ENCODE data around the gene PCYT1A. TPM values are rescaled to one million over a fixed set of nuclear protein-coding genes. Genes with fewer than 3 reads are reported as not detected.

Gene PCYT1A
- total RNA-seq, 5 donors from 2014 or later (not counting 1 experiment from before 2014, with no cell fraction given): 61.1 to 87.9 (median 64.1) TPM

GRCh38 chr3:196225763-196226364 is 61.7 kb downstream of the PCYT1A start:
- Histone ChIP-seq H3K4me3 (ENCODE audit: control insufficient read depth in 1 of 2, extremely low read depth in 1 of 2, low read length in 1 of 2) (no peak overlapping the region), H3K27me3 (replicated peaks in 1 of 2; ENCODE audit: control insufficient read depth in 2 of 2, extremely low read depth in 1 of 2, insufficient read depth in 2 of 2, low read length in 1 of 2) (peaks cover 0 to 17% of the 10 kb centered on the region in 2 experiments), H3K36me3 (ENCODE audit: control insufficient read depth in 2 of 2, extremely low read depth in 1 of 2, insufficient read depth in 1 of 2, low read length in 1 of 2) (no peaks in the 10 kb centered on the region), H3K9me3 (no peaks in the 10 kb centered on the region), H3K4me1 (ENCODE audit: control insufficient read depth in 1 of 2, extremely low read depth in 1 of 2, insufficient read depth in 2 of 2, low read length in 2 of 2) (no peaks in the 10 kb centered on the region), H3K27ac (ENCODE audit: low read length) (no peak overlapping the region)
- Mint-ChIP-seq H3K9me3 (no peaks in the 10 kb centered on the region), H3K27ac (no peak overlapping the region), H3K4me3 (no peak overlapping the region), H3K27me3 (peaks cover 0 to 3% of the 10 kb centered on the region in 2 donors), H3K36me3 (no peaks in the 10 kb centered on the region), H3K4me1 (no peaks in the 10 kb centered on the region)
- ChIA-PET CTCF (no interaction called here), POLR2A (no interaction called here)
- ATAC-seq (replicated peaks in 1 of 4) (no peak), DNase-seq (no peak)
- WGBS (ENCODE audit: insufficient coverage): 92% methylated on average over 10 of the region's 15 CpGs

GRCh38 chr3:196225086-196225485 is 62.4 kb downstream of the PCYT1A start:
- Mint-ChIP-seq H3K27me3 (peaks cover 0 to 3% of the 10 kb centered on the region in 2 donors), H3K4me3 (no peak overlapping the region), H3K4me1 (peaks cover 0 to 1% (median 0%) of the 10 kb centered on the region in 3 donors), H3K9me3 (no peaks in the 10 kb centered on the region), H3K36me3 (no peaks in the 10 kb centered on the region), H3K27ac (no peak overlapping the region)
- DNase-seq (no peak), ATAC-seq (replicated peaks in 1 of 4) (no peak)
- WGBS (ENCODE audit: insufficient coverage): 79% methylated on average over 6 of the region's 10 CpGs
- POLR2A ChIA-PET: no interaction called here
- Histone ChIP-seq H3K27ac (ENCODE audit: low read length) (no peak overlapping the region), H3K9me3 (no peaks in the 10 kb centered on the region), H3K36me3 (ENCODE audit: control insufficient read depth in 2 of 2, extremely low read depth in 1 of 2, insufficient read depth in 1 of 2, low read length in 1 of 2) (no peaks in the 10 kb centered on the region), H3K27me3 (replicated peaks in 1 of 2; ENCODE audit: control insufficient read depth in 2 of 2, extremely low read depth in 1 of 2, insufficient read depth in 2 of 2, low read length in 1 of 2) (peaks cover 0 to 17% of the 10 kb centered on the region in 2 experiments), H3K4me3 (ENCODE audit: control insufficient read depth in 1 of 2, extremely low read depth in 1 of 2, low read length in 1 of 2) (no peak overlapping the region), H3K4me1 (ENCODE audit: control insufficient read depth in 1 of 2, extremely low read depth in 1 of 2, insufficient read depth in 2 of 2, low read length in 2 of 2) (peaks cover 0 to under 1% of the 10 kb centered on the region in 2 experiments)
- CTCF ChIA-PET: no interaction called here

- no peak for DNase-seq
- no peaks in the 10 kb centered on the region for H3K9me3 ChIP-seq
- Mint-ChIP-seq H3K4me1 (peaks cover 12 to 15% (median 13%) of the 10 kb centered on the region in 3 donors), H3K9me3 (no peaks in the 10 kb centered on the region), H3K4me3 (no peak overlapping the region), H3K36me3 (no peaks in the 10 kb centered on the region), H3K27ac (no peak overlapping the region), H3K27me3 (peaks cover 0 to 3% of the 10 kb centered on the region in 2 donors)
- no peaks in the 10 kb centered on the region for H3K36me3 ChIP-seq (ENCODE audit: control insufficient read depth in 2 of 2, extremely low read depth in 1 of 2, insufficient read depth in 1 of 2, low read length in 1 of 2)
- no peak for ATAC-seq (replicated peaks in 1 of 4)
- H3K27me3 ChIP-seq (replicated peaks in 1 of 2; ENCODE audit: control insufficient read depth in 2 of 2, extremely low read depth in 1 of 2, insufficient read depth in 2 of 2, low read length in 1 of 2): peaks cover 0 to 16% of the 10 kb centered on the region in 2 experiments
- WGBS (ENCODE audit: insufficient coverage): 86% methylated on average over 10 of the region's 19 CpGs
- H3K4me3 ChIP-seq (ENCODE audit: control insufficient read depth in 1 of 2, extremely low read depth in 1 of 2, low read length in 1 of 2): no peak overlapping the region
- H3K27ac ChIP-seq (ENCODE audit: low read length): no peak overlapping the region
- POLR2A ChIA-PET: no interaction called here
- CTCF ChIA-PET: no interaction called here
- peaks cover 4 to 15% of the 10 kb centered on the region in 2 experiments for H3K4me1 ChIP-seq (ENCODE audit: control insufficient read depth in 1 of 2, extremely low read depth in 1 of 2, insufficient read depth in 2 of 2, low read length in 2 of 2)
These were observed 64.5 kb downstream of the PCYT1A start for GRCh38 chr3:196222876-196223595.

GRCh38 chr3:196220991-196221390 is 66.5 kb downstream of the PCYT1A start:
- Histone ChIP-seq H3K9me3 (no peaks in the 10 kb centered on the region), H3K36me3 (ENCODE audit: control insufficient read depth in 2 of 2, extremely low read depth in 1 of 2, insufficient read depth in 1 of 2, low read length in 1 of 2) (no peaks in the 10 kb centered on the region), H3K4me3 (ENCODE audit: control insufficient read depth in 1 of 2, extremely low read depth in 1 of 2, low read length in 1 of 2) (no peak overlapping the region), H3K27me3 (replicated peaks in 1 of 2; ENCODE audit: control insufficient read depth in 2 of 2, extremely low read depth in 1 of 2, insufficient read depth in 2 of 2, low read length in 1 of 2) (peaks cover 0 to 6% of the 10 kb centered on the region in 2 experiments), H3K27ac (ENCODE audit: low read length) (no peak overlapping the region), H3K4me1 (ENCODE audit: control insufficient read depth in 1 of 2, extremely low read depth in 1 of 2, insufficient read depth in 2 of 2, low read length in 2 of 2) (peaks cover 4 to 15% of the 10 kb centered on the region in 2 experiments)
- Mint-ChIP-seq H3K36me3 (no peaks in the 10 kb centered on the region), H3K9me3 (no peaks in the 10 kb centered on the region), H3K4me3 (no peak overlapping the region), H3K4me1 (peaks cover 12 to 17% (median 16%) of the 10 kb centered on the region in 3 donors), H3K27ac (no peak overlapping the region), H3K27me3 (no peaks in the 10 kb centered on the region)
- ChIA-PET CTCF (interaction anchor here in 1 of 2 donors (0.7 kb wide), 1 partner anchor 308 kb away, joined by 6 read pairs; no protein-coding TSS in a partner anchor), POLR2A (interaction anchor here in 1 of 2 donors (0.7 kb wide), 1 partner anchor 286 kb away, joined by 3 read pairs; no protein-coding TSS in a partner anchor)
- DNase-seq (no peak), ATAC-seq (replicated peaks in 1 of 4) (no peak)
- 97% methylated on average over 4 of the region's 7 CpGs for whole genome bisulfite sequencing (ENCODE audit: insufficient coverage)

- H3K4me1 Mint-ChIP-seq: peaks cover 12 to 17% (median 16%) of the 10 kb centered on the region in 3 donors
- H3K9me3 Mint-ChIP-seq: no peaks in the 10 kb centered on the region
- DNase-seq: no peak
- no peak for ATAC-seq (replicated peaks in 1 of 4)
- no peaks in the 10 kb centered on the region for H3K9me3 ChIP-seq
- H3K36me3 Mint-ChIP-seq: no peaks in the 10 kb centered on the region
- ChIA-PET POLR2A (no interaction called here), CTCF (no interaction called here)
- no peaks in the 10 kb centered on the region for H3K27me3 Mint-ChIP-seq
- H3K27ac Mint-ChIP-seq: no peak overlapping the region
- no peak overlapping the region for H3K4me3 ChIP-seq (ENCODE audit: control insufficient read depth in 1 of 2, extremely low read depth in 1 of 2, low read length in 1 of 2)
- H3K36me3 ChIP-seq (ENCODE audit: control insufficient read depth in 2 of 2, extremely low read depth in 1 of 2, insufficient read depth in 1 of 2, low read length in 1 of 2): no peaks in the 10 kb centered on the region
- H3K4me3 Mint-ChIP-seq: no peak overlapping the region
- H3K4me1 ChIP-seq (ENCODE audit: control insufficient read depth in 1 of 2, extremely low read depth in 1 of 2, insufficient read depth in 2 of 2, low read length in 2 of 2): peaks cover 4 to 15% of the 10 kb centered on the region in 2 experiments
- H3K27ac ChIP-seq (ENCODE audit: low read length): no peak overlapping the region
- H3K27me3 ChIP-seq (replicated peaks in 1 of 2; ENCODE audit: control insufficient read depth in 2 of 2, extremely low read depth in 1 of 2, insufficient read depth in 2 of 2, low read length in 1 of 2): peaks cover 0 to 6% of the 10 kb centered on the region in 2 experiments
- WGBS (ENCODE audit: insufficient coverage): 95% methylated on average over 8 of the region's 10 CpGs
These were observed 66.9 kb downstream of the PCYT1A start for GRCh38 chr3:196220587-196220986.

- peaks cover 4 to 15% of the 10 kb centered on the region in 2 experiments for H3K4me1 ChIP-seq (ENCODE audit: control insufficient read depth in 1 of 2, extremely low read depth in 1 of 2, insufficient read depth in 2 of 2, low read length in 2 of 2)
- CTCF ChIA-PET: interaction anchor here (1.1 to 1.2 kb wide), 2 partner anchors 144 to 146 kb away, joined by 3 read pairs; no protein-coding TSS in a partner anchor
- no peaks in the 10 kb centered on the region for H3K36me3 ChIP-seq (ENCODE audit: control insufficient read depth in 2 of 2, extremely low read depth in 1 of 2, insufficient read depth in 1 of 2, low read length in 1 of 2)
- Mint-ChIP-seq H3K27me3 (no peaks in the 10 kb centered on the region), H3K4me1 (peaks cover 12 to 17% (median 16%) of the 10 kb centered on the region in 3 donors), H3K27ac (peak overlapping the region; percentile 76 to 79), H3K36me3 (no peaks in the 10 kb centered on the region), H3K4me3 (peak overlapping the region in 2 of 3 donors; percentile 71 to 79), H3K9me3 (no peaks in the 10 kb centered on the region)
- DNase-seq: no peak
- H3K4me3 ChIP-seq (ENCODE audit: control insufficient read depth in 1 of 2, extremely low read depth in 1 of 2, low read length in 1 of 2): no peak overlapping the region
- 89% methylated on average over 18 of the region's 19 CpGs for WGBS (ENCODE audit: insufficient coverage)
- no peak for ATAC-seq (replicated peaks in 1 of 4)
- peaks cover 0 to 1% of the 10 kb centered on the region in 2 experiments for H3K27me3 ChIP-seq (replicated peaks in 1 of 2; ENCODE audit: control insufficient read depth in 2 of 2, extremely low read depth in 1 of 2, insufficient read depth in 2 of 2, low read length in 1 of 2)
- POLR2A ChIA-PET: no interaction called here
- no peak overlapping the region for H3K27ac ChIP-seq (ENCODE audit: low read length)
- no peaks in the 10 kb centered on the region for H3K9me3 ChIP-seq
These were observed 67.6 kb downstream of the PCYT1A start for GRCh38 chr3:196219970-196220311.

Measured in T-cell (primary cell).